ENCODE results near the gene PIGU. TPM values are rescaled to one million over a fixed set of nuclear protein-coding genes. Genes with fewer than 3 reads are reported as not detected.

The PIGU gene
- total RNA-seq, 1 experiment from 2014 or later: 32.8 TPM

DNA sequence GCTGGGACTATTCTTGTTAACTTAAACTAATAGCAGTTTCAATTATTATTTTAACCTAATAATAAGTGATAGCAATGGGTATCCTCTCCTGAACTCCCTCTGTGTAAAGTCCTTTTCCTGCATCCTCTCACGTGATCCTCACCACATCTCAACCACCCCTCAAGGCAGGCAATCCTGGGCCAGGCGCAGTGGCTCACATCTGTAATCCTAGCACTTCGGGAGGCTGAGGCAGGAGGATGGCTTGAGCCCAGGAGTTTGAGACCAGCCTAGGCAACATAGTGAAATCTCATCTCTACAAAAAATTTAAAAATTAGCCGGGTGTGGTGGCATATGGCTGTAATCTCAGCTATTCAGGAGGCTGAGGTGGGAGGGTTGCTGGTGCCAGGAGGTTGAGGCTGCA, 94.7 kb downstream of the PIGU start:
- Histone ChIP-seq H3K18ac (ENCODE audit: insufficient read length, low read depth, low read length) (no peak overlapping the region), H3K56ac (ENCODE audit: insufficient read length, low read depth, low read length) (no peak overlapping the region), H2BK20ac (ENCODE audit: low read depth, low read length, poor library complexity, severe bottlenecking) (no peak overlapping the region), H2BK15ac (ENCODE audit: low read depth, low read length) (no peak overlapping the region), H2AK5ac (ENCODE audit: insufficient read length, low read length) (no peak overlapping the region), H3K9me3 (ENCODE audit: control insufficient read depth, low read depth, low read length) (no peaks in the 10 kb centered on the region), H4K5ac (ENCODE audit: insufficient read length, low read depth, low read length) (no peak overlapping the region), H2BK12ac (ENCODE audit: insufficient read length, low read depth, low read length) (no peak overlapping the region), H2AFZ (ENCODE audit: low read length) (no peak overlapping the region), H3K27ac (ENCODE audit: insufficient read length, low read depth, low read length) (no peak overlapping the region), H3K79me2 (ENCODE audit: insufficient read depth, low read length) (no peaks in the 10 kb centered on the region), H3K4ac (ENCODE audit: low read depth, low read length) (no peak overlapping the region), H3K23ac (ENCODE audit: insufficient read length, low read depth, low read length) (no peak overlapping the region), H2BK5ac (ENCODE audit: insufficient read length, low read length) (no peak overlapping the region), H3K14ac (ENCODE audit: insufficient read depth, low read length) (no peak overlapping the region), H4K20me1 (ENCODE audit: control insufficient read depth, insufficient read depth, insufficient read length) (no peaks in the 10 kb centered on the region), H3K27me3 (ENCODE audit: insufficient read depth, low read length) (no peaks in the 10 kb centered on the region), H4K8ac (replicated peaks; ENCODE audit: insufficient read length, low read depth, low read length) (no peak overlapping the region), H3K9ac (ENCODE audit: extremely low read depth, insufficient read length, low read length) (no peak overlapping the region), H4K91ac (ENCODE audit: insufficient read length, low read depth, low read length) (no peak overlapping the region), H3K4me1 (ENCODE audit: insufficient read depth, low read length) (no peaks in the 10 kb centered on the region), H2BK120ac (ENCODE audit: low read depth, low read length, poor library complexity, severe bottlenecking) (no peak overlapping the region), H3K79me1 (ENCODE audit: insufficient read depth, low read depth, low read length, poor library complexity, severe bottlenecking) (no peaks in the 10 kb centered on the region), H3K4me2 (ENCODE audit: insufficient read depth, insufficient read length, low read length) (no peak overlapping the region), H3K23me2 (ENCODE audit: insufficient read length, low read depth, low read length, poor library complexity, severe bottlenecking) (no peaks in the 10 kb centered on the region), H3T11ph (ENCODE audit: low read length) (no peak overlapping the region)
- TF ChIP-seq, protein P1, sequence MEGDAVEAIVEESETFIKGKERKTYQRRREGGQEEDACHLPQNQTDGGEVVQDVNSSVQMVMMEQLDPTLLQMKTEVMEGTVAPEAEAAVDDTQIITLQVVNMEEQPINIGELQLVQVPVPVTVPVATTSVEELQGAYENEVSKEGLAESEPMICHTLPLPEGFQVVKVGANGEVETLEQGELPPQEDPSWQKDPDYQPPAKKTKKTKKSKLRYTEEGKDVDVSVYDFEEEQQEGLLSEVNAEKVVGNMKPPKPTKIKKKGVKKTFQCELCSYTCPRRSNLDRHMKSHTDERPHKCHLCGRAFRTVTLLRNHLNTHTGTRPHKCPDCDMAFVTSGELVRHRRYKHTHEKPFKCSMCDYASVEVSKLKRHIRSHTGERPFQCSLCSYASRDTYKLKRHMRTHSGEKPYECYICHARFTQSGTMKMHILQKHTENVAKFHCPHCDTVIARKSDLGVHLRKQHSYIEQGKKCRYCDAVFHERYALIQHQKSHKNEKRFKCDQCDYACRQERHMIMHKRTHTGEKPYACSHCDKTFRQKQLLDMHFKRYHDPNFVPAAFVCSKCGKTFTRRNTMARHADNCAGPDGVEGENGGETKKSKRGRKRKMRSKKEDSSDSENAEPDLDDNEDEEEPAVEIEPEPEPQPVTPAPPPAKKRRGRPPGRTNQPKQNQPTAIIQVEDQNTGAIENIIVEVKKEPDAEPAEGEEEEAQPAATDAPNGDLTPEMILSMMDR (conservative IDR thresholded peaks at IDR 0.05): no peak
- H3K36me3 Mint-ChIP-seq (ENCODE audit: insufficient read depth in 1 of 3, low read depth in 3 of 3): peaks cover 0 to 15% (median 6%) of the 10 kb centered on the region in 3 experiments; a peak in 4 of 7 replicates
- no peak overlapping the region for H3K4me3 Mint-ChIP-seq
- DNase-seq: no peak
- H3K9me3 Mint-ChIP-seq: no peaks in the 10 kb centered on the region
- WGBS (ENCODE audit: extremely low coverage, insufficient read length, low lambda C conversion rate): no CpG with 5 or more reads among the region's 4 CpGs
- no peaks in the 10 kb centered on the region; the same call in 1 of the 2 replicates for H3K27me3 Mint-ChIP-seq (ENCODE audit: low read depth)
- no peak overlapping the region; a peak in 1 of 7 replicates for H3K27ac Mint-ChIP-seq
- no peaks in the 10 kb centered on the region for H3K4me1 Mint-ChIP-seq
